ENCODE results near the gene SHB.

The SHB gene

DNA sequence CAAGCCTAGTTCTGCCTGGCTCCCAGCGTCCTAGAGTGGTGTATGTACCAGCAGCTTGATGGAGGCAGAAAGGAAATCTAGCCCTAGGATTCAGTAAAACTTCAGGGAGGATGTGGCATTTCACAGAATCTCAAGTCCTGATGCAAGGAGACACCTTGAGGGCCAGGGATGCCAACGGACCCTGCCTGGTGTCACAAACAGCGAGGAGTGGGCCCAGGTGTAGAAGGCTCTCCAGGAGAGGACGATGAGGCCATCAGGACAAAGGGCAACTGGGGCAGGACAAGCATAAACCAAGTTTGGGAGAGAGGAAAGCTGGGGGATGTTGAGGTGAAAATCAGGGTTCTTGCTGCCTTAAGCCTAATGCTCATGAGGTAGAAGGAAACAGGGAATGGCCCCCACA, 83.0 kb downstream of the SHB start:
- DNase-seq, result no peak

DNA sequence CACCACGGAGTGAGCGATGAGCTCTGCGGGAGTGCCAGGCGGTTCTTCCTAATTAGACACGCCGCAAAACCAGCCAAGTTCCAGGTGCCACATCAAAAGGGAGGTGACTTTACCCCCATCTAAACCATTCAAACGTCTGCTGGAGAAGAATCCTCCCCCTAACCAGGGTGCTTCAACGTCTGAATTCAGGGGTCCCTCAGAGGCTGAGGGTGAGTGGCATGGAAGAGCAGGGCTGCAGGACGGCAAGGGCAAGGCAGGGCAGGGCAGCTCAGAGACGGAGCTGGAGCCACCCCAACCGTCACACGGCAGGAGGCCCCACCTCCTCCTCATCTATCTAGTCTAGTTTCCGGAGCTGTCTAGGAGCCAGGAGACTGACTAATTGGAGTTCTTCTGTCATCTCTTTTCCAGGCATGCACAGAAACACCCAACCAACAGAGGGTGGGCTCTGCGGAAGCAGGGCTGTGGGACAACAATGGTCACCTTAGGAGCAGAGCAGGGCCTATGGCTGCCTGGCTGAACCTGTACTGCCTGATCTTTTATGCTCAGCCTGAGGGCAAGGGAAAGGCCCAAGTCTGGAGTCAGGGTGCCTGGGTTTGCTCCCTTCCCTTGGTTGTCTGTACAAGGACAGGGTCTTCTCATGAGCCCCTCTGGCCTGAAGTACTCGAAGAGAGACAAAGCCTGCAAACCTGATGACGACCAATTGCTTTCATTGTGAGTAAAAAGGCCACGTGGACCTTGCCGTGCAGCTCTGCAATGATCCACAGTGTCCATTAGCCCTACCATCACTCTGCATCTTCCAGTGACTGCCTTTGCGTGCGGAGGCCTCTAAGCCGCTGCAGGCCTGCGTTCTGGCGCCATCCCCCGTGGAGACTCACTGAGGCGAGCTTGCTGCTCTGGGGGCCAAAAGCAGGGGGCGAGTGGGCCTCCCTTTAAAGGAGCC, 84.1 kb downstream of the SHB start:
- no peak for DNase-seq

DNA sequence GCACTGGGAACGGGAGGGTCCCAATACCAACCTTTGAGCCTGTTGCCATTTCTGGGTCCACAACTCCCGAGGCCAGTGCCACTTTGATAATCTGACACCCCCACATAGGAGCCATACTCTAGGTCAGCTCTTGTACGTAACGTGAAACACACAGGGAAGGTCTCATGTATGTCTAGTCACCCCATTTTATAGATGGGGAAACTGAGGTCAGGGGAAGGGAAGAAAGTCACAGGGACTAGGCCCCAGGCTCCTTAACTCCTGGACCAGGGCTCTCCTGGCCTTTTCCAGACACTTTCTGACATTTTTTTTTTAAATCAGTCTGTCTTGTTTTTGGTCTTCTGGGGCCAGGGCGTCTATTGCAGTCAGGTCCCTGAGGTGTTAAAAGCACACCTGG, 84.8 kb downstream of the SHB start:
- DNase-seq, result no peak

DNA sequence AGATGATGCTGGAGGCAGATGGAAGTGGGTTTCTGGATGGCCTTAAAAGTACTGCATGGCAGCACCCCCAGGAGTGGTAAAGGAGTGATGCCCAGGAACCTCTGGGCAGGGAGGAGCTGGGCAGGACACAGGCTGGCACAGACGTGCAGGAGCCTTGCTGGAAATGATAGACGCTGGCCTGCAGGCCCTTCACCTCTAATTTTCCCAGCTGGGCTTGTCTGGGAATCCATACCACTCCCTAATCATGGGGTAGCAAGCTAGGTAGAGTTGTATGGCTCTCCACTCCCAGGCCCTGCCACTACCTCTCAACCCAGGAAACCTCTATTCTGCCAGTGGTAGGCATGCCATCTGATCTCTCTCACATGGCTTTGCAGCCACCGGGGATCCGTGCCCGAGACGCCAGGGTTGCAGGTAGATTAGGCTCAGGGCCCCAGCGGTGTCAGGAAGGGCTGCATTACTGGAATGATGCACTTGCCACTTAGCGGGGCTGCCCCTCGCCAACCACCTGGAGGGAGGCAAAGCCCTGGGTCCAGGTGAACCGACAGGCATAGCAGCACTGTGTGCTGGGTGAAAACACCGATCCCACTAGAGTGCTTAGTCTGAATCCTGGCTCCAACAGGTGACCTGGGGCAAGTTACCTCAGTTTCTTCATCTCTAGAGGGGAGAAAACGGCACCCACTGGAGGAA, 85.5 kb downstream of the SHB start:
- no peak for DNase-seq

DNA sequence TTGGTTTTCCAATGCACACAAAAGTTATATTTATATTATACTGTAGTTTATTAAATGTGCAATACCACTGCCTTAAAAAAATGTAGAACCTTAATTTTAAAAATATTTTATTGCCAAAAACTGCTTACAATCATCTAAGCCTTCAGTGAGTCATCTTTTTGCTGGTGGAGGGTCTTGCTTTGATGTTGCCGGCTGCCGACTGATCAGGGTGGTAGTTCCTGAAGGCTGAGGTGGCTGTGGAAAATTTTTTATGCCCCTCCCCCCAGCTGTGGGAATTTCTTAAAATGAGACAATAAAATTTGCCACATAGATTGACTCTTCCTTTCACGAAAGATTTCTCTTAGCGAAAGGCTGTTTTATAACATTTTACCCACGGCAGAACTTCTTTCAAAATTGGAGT, 89.2 kb downstream of the SHB start:
- DNase-seq, result no peak

DNA sequence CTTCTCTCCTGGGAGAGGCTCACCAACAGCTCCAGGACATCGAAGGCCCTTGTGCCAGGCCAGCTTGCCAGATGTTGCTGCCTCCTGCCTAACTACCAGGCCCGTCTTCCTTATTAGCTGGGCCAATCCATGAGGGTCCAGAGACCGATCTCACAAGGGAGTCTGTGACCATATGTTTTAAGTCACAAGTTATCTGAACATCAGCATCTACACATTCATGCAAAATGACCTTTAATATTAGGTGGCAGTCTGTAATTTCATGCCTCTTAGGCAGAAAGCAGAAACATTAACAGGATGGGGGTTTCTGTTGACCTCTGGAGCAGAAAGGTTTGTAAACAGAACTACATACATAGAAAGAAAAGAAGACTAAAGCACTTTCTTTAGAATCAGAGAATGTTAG, 90.0 kb downstream of the SHB start:
- no peak for DNase-seq

DNA sequence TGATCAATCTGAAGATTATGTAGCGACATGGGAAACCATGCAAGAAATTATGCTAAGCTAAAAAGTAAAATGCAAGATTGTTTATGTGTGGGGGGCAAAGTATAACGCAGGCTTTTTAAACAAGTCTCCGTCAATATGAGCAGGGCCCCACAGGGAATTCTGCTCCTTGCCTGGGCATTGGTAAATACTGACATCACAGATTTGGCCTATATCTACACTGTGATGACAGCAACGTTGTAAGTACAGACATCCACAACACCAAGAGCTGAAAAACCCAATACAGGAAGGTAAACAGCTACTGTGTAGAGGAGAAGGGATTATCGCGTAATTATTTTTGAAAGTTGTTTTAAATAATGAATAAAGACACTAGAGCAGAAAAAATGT, 90.6 kb downstream of the SHB start:
- no peak for DNase-seq

DNA sequence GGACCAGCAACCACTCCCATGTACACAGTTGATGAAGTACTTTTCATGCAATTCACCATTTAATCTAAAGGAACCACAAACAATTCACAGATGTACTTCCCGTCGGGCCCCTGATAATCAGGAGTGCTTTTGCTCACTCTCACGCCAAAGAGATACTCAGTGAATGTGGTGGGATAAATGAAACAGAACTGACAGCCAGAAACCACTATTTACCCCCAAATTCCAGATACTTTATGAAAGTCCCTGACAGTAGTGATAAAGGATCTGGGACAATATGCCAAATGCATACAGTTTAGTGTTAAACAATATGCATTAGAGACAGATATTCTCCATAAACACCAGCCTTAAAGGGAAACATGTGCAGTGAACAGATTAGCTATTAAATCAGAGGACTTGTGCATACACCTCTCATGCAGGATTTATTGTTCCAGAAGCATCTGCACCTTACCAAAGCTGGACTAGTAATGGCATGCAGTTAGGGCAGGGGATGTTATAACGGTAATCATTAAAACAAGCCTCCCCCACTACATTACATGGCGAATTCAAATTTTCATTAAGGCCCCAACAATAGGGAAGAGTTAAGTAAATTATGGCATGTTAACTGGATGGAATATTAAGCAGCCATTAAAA, 91.1 kb downstream of the SHB start:
- DNase-seq, result no peak

DNA sequence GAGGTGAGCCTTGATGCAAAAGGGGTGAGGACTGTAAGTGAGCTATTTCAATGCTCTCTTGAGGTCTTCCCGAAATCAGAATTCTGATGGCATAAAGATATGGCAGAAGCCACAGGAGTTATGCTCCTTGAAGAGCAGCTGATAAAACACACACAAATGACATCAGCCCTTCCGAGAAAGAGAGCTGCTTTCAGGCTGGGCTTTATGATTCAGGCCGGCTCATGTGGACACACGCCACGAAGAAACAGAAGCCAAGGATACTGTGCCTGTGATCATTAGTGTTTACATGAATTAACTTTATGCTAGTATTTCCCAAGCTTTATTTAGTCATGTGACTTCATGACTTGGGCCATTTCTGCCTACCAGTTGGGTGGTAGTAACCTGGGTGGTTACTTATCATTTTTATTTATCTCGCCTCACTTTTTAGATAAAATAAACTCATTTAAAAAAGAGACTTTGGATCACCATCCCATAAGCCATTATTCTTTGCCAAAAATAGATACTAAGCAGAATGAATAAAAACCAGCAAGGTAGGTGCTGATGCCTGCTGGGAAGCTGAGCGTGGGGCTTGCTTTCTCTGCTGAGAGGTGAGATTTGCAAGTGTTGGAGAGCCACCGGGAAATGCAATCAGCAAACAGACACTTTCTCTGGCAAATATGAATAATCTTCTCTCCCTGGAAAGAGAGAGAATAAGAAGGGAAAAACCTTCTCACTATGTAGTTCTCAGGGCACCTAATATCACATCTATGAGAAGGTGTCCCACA, 92.1 kb downstream of the SHB start:
- DNase-seq, result no peak

DNA sequence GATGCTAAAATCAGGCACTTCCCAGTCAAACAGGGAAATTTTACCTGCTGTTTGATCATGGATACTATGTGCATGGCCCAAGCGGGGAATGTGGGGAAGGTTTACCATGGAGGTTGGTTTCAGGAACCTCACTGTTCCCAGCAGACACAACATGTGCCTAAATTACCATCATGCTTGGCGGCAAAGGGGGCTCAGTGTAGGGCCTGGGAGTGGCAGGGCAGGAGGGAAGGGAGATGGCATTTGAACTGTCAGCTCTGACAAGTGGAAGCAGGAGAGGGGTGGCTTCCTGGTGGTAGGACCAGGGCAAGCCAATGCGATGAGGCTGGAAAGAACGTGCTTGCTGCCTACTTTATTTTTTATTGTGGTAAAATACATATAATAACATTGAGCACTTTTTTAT, 93.4 kb downstream of the SHB start:
- no peak for DNase-seq

DNA sequence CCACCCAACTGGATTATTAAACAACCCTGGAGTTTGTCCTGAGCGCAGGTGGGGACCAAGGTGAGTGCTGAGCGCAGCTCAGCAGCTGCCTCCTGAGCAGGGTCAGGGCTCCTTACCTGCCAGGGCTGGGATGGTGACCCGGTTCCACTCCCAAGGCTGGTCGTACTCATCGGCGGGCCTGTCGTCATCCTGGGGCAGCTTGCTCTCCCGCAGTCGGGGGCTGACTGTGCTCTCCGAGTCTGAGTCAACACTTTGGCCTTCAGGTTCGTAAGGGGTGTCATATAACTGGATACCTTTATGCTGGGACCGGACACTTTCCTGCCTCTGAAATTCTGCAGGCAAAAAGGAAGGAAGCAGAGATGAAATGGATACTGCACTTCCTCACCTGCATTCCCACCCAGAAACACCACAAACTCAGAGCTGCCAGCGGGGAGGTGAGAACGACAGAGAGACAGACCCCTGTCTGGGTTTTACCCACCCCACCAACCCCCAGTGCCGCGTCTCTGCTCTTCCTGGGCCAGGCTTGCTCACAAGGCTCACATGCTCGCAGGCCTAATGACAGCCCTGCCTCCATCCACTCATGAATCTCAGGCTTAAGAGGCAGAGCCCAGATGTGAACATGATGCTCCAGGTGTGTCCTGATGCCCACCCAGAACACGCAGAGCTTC, 94.4 kb downstream of the SHB start:
- no peak for DNase-seq

DNA sequence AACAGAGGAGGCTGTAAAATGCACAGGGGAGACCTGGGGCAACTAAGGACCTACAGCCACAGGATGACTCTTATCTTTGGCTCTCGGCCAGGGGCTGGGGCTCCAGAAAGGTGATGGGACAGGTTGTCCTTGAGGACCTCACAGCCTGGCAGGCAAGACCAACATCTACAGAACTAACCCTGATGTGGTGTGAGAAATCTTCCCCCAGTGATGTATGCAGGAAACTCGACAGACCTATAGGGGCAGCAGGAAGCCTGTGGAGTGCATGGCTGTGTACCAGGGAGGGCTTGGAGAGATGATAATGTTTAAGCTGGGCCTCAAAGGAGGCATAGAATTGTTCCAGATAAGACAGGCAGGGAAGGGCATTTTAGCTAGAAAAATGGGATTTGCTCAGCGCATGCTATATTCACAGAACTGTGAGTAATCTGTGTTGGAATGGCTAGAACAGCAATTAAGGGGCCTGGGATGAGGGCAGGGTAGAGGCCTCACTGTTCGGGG, 96.6 kb downstream of the SHB start:
- DNase-seq, result no peak

DNA sequence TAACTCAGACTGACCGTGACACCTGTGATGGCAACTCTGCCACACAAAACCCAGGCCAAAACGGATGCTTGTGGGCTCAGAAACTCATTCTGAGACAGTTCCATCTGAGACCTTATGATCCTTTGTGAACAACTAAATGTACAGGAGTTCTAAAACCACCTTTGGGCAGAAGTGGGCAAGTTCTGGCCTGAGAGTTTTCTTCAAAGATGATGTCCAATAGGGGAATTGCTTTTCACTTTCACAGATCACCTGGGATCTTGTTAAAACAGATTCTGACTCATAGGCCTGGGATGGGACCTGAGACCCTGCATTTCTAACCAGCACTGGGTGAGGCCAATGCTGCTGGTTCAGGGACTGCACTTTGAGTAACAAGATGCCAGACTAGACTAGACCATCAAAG, 97.3 kb downstream of the SHB start:
- no peak for DNase-seq

DNA sequence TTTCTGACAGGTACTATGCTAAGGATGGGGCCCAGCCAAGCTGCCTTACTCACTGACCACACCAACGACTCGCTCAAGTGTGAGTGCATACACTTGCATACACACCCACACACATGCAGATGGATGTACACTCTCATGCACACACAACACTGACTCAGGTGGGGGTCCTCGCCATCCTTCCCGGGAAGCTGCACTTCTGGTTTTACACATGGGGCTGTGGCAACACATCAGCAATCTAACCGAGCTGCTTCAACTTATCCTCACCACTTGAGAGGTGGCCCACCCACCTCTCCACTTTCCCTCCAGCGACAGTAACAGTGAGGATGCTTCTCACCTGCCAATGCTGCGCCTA, 97.9 kb downstream of the SHB start:
- DNase-seq, result no peak

DNA sequence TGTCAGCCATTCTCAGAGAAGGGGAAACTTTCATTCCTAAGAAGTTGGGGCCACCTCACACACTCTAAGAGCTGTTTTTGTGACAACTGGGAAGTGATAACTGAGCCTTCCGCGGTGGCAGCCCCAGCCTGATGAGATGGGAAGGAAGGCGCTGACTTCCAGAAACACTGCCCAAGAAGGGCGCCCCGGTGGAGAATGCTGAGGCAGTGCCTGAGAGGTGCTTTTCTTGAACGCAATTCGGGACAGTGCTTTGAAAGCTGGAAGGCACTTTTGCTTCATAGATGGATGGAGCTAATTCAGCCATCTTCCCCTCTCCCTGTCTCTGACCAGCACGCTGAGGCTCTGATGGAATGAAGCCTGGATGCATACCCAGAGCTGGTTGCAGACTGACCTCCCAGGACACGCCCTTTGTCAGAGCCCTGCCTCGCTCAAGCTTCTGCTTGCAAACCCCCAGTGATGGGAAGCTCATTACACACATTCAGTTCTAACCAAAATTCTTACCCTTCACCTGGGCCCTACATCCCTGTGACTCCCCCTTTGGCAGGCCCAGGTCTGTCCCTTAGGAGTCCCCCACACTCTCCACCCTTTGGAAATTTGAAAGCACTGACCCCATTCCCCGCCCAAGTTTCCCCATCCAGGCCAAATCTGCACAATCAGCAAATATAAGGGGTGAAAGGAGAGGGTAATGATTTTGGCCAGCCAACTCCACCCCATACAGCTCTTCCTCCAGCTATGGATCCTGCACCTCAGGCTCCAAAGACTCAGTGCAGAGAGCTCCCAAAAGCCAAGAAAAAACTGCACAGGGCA, 98.5 kb downstream of the SHB start:
- no peak for DNase-seq

DNA sequence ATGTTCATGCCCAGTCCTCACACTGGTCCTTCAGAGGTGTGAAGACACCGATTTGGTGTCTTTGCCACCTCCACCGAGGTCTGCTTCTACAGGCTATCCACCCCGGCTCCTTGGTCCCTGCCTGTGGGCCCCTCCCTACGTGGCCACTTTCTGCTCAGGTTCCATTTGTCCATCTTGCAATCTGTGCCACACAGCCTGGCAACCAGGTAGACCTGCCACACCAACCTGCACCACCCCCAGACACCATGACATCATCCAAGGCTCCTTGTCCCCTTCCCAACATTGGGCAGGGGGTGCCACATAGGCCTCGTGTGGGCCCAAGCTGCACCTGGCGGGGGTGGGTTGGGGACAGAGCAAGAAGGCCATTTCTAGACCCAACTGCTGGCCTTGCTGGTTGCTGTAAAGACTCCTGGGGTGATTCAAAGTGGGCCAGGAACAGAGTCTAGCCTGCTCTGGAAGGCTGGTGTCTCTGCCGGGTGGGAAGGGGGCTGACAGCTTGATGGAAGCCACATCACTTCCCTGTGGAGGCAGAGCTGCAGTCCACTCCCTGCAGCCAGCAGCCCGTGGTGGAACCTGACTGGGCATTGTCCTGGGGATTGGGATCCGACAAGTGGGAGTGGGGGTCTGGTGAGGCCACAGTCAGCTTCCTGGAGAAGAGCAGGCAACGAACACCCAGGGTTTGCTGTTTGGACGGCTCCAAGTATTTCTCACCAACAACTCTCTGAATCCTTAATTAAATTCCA, 99.3 kb downstream of the SHB start:
- no peak for DNase-seq

DNA sequence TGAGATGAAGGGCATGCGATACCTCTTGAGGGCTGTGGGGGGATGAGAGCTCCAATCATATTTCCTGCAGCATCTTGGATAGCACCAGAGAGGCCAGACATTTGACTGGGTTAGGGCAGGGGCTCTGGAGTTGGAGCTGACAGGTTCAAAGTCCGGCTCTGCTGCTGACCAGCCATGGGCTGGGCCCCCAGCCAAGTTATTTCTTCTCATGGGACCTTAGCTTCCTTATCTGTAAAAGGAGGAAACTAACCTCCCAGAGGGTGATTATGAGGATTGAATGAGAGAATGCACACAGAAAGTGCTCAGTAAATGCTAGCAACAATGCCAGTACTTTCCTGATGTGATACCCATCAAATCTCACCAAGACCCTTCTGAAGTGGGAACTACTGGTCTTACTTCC, 99.9 kb downstream of the SHB start:
- DNase-seq, result no peak

DNA sequence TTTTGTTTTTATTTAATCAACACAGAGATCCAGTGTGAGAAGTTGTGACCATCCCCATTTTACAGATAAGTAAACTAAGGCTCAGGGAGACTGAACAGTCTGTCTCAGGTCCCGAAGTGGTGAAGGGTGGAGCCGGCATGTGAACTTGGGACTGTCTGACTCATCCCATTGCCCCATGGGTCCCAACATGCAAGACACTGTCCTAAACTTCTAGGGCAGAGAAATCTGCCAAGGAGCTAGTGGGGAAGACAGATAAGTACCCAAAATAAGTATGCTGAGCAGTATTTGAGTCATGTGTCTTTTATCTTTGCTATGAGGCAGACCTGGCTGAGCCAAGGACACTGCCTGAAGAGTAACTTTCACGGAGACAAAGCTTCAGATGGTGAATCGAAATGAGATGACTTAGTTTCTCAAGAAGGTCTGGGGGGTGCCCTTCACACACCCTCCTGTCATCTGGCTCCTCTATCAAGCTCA, 100.8 kb downstream of the SHB start:
- no peak for DNase-seq

DNA sequence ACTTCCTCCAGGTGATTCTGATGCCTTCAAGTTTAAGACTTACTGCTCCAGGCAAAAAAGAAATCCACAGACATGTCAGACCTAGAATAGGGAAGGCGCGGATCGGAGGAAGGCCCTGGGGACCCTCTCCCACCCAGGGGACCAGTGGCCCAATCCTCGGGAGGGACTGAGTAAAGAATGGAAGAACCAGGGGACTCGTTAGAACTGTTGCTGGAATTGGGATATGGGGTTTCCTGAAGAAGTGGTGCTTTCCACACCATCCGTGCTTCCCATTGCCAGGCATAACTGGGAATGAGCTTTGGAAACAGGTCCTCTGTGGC, 101.3 kb downstream of the SHB start:
- no peak for DNase-seq

DNA sequence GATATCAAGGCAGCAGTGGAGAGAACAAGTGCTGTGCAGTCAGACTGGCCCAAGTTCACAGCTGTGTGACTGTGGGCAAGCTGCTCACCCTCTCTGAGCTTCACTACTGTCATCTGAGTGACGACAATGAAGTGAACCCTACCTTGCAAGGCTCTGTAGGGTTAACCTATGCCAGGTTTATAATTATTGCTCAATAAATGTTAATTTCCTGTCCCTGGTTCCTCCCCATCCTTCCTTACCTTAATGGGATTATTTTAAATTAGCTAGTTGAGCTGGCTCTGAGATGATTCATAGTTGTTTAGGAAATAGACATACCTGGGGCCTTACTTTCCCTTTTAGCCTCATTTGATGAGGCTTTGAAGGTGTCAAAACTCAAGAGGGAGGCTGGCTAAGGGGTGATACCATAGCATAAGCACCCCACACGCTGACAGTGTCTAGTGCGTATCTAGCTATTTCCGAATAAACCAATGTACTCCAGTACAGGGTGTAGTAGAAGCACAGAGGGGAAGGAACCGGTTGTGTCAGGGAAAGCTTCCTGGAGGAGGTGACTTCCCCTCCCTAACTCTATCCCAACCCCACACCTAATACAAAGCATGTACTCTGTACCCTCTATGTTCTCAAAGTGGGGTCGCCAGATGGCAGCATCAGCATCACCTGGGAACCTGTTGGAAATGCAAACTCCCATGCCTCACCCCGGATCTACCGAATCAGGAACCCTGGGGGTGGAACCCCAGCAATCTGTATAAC, 101.8 kb downstream of the SHB start:
- no peak for DNase-seq
